DOHH2 (cell line): ENCODE results near the gene ITK.

ENCODE experiments used
- EZH2phosphoT487 ChIP-seq: fragments of 200-600 bp; sonication (generic); IDR thresholded peaks from 2 replicates; pipeline ENCODE4 v1.6.1; 2017; ENCODE audit warnings: borderline replicate concordance, mild to moderate bottlenecking, antibody characterized with exemption, low read length, moderate library complexity, mixed read lengths
- TF ChIP-seq, protein P1 (sequence below): fragments of 200-600 bp; sonication (generic); IDR thresholded peaks from one replicate; pipeline ENCODE4 v1.5.1; 2014; ENCODE audit warnings: antibody characterized with exemption, mild to moderate bottlenecking, low read depth, low read length; ENCODE audit not compliant: poor library complexity, severe bottlenecking

DNA sequence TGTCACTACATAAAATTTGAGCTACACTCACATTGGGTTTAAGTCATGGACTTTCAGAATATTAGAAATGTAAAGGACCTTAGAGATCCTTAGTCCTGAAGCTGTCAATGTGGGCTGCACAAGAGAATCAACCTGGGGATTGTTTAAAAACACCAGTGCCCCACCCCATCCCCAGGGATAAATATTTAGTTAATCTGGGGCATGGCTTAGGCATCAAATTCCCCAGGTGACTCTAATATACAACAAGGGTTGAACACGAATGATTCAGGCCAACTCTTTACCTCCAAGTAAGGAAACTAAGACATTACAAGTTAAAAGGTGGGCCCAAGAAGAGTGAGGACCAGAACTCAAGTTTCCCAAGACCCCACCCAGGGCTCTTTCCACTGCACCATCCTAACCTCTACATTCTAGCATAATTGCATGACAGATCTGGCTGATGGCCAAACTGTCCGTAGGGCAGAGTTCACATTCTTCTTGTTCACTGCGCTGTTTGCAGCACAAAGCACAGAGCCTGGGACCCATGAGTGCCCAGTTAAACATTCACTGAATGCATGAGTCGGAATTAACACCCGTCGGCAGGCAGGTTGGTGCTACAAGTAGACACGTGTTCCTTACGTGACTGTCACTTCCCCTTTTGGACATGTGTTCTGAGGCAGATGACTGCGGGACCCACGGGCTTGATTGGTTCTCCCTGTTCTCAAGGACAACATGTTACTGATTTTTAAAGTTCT is 110.5 kb downstream of the ITK start:
- TF ChIP-seq, protein P1, sequence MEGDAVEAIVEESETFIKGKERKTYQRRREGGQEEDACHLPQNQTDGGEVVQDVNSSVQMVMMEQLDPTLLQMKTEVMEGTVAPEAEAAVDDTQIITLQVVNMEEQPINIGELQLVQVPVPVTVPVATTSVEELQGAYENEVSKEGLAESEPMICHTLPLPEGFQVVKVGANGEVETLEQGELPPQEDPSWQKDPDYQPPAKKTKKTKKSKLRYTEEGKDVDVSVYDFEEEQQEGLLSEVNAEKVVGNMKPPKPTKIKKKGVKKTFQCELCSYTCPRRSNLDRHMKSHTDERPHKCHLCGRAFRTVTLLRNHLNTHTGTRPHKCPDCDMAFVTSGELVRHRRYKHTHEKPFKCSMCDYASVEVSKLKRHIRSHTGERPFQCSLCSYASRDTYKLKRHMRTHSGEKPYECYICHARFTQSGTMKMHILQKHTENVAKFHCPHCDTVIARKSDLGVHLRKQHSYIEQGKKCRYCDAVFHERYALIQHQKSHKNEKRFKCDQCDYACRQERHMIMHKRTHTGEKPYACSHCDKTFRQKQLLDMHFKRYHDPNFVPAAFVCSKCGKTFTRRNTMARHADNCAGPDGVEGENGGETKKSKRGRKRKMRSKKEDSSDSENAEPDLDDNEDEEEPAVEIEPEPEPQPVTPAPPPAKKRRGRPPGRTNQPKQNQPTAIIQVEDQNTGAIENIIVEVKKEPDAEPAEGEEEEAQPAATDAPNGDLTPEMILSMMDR: no peak
- TF ChIP-seq EZH2phosphoT487: no peak
